DOHH2 (cell line): ENCODE results near the gene RPGR.

Experiments used
- H3F3A ChIP-seq: fragments of 200-600 bp; sonication (generic), shearing (Covaris generic); 2 replicates; pipeline ENCODE4 v1.6.0; 2016; ENCODE audit warnings: antibody characterized with exemption, mild to moderate bottlenecking; ENCODE audit not compliant: control insufficient read depth, insufficient read depth
- H3K27ac ChIP-seq: fragments of 200-600 bp; sonication (generic); 2 replicates; pipeline ENCODE4 v1.5.1; 2014; ENCODE audit warnings: low read depth, mild to moderate bottlenecking, low read length, moderate library complexity
- H3K27me3 ChIP-seq: fragments of 200-600 bp; sonication (generic); 2 replicates; pipeline ENCODE4 v1.6.1; 2014; ENCODE audit warnings: mild to moderate bottlenecking, low read length, mixed read lengths; ENCODE audit not compliant: control insufficient read depth
- H3K36me3 ChIP-seq: fragments of 200-600 bp; sonication (generic); 2 replicates; pipeline ENCODE4 v1.6.1; 2014; ENCODE audit warnings: mild to moderate bottlenecking, low read length, moderate library complexity, mixed read lengths; ENCODE audit not compliant: control insufficient read depth
- H3K4me1 ChIP-seq: fragments of 200-600 bp; sonication (generic); 2 replicates; pipeline ENCODE4 v1.6.1; 2014; ENCODE audit warnings: mild to moderate bottlenecking, low read length, mixed read lengths; ENCODE audit not compliant: control insufficient read depth
- H3K4me2 ChIP-seq: fragments of 200-600 bp; sonication (generic); 2 replicates; pipeline ENCODE4 v1.6.0; 2014; ENCODE audit warnings: mild to moderate bottlenecking, low read length, moderate library complexity
- H3K4me3 ChIP-seq: fragments of 200-600 bp; sonication (generic); 2 replicates; pipeline ENCODE4 v1.5.1; 2014; ENCODE audit warnings: mild to moderate bottlenecking, low read length, mixed read lengths
- H3K79me2 ChIP-seq: fragments of 200-600 bp; sonication (generic); 2 replicates; pipeline ENCODE4 v1.6.1; 2014; ENCODE audit warnings: mild to moderate bottlenecking, low read length, mixed read lengths; ENCODE audit not compliant: control insufficient read depth
- H3K9me2 ChIP-seq: fragments of 200-600 bp; sonication (generic); replicated peaks from 2 replicates; pipeline ENCODE4 v1.6.1; 2014; ENCODE audit warnings: mild to moderate bottlenecking, low read length, mixed read lengths; ENCODE audit not compliant: control insufficient read depth
- H3K9me3 ChIP-seq: fragments of 200-600 bp; sonication (generic); 2 replicates; pipeline ENCODE4 v1.6.1; 2014; ENCODE audit warnings: antibody characterized with exemption, low read length, mixed read lengths; ENCODE audit not compliant: control insufficient read depth, insufficient read depth
- H4K20me1 ChIP-seq: fragments of 200-600 bp; sonication (generic); 2 replicates; pipeline ENCODE4 v1.6.0; 2014; ENCODE audit warnings: low read depth, mild to moderate bottlenecking, antibody characterized with exemption, low read length, moderate library complexity; ENCODE audit not compliant: control insufficient read depth, insufficient read depth
- CTCF ChIP-seq: fragments of 200-600 bp; sonication (generic); IDR thresholded peaks from one replicate; pipeline ENCODE4 v1.5.1; 2014; ENCODE audit warnings: antibody characterized with exemption, mild to moderate bottlenecking, low read depth, low read length; ENCODE audit not compliant: poor library complexity, severe bottlenecking
- EZH2phosphoT487 ChIP-seq: fragments of 200-600 bp; sonication (generic); IDR thresholded peaks from 2 replicates; pipeline ENCODE4 v1.6.1; 2017; ENCODE audit warnings: borderline replicate concordance, mild to moderate bottlenecking, antibody characterized with exemption, low read length, moderate library complexity, mixed read lengths

Gene RPGR

GRCh38 chrX:38352362-38352761 is 25.1 kb upstream of the RPGR start, which contains the start of gene OTC:
OTC (plus strand) TSS chrX:38352604; CDS start chrX:38352697, 93 bp downstream.
- H3K36me3 ChIP-seq, result no peaks in the 10 kb centered on the region
- no peaks in the 10 kb centered on the region for H3K4me1 ChIP-seq
- no peaks in the 10 kb centered on the region for H3K79me2 ChIP-seq
- no peaks in the 10 kb centered on the region for H4K20me1 ChIP-seq
- no peak within 1 kb of the TSS for H3K4me3 ChIP-seq
- no peak within 1 kb of the TSS for H3K4me2 ChIP-seq
- H3K27ac ChIP-seq, result no peak within 1 kb of the TSS
- no peaks in the 10 kb centered on the region for H3K9me3 ChIP-seq
- H3K9me2 ChIP-seq, result no peaks in the 10 kb centered on the region
- TF ChIP-seq CTCF (no peak), EZH2phosphoT487 (no peak)
- H3F3A ChIP-seq, result no peaks in the 10 kb centered on the region
- no peaks in the 10 kb centered on the region for H3K27me3 ChIP-seq

GRCh38 chrX:38351346-38351745 is 24.0 kb upstream of the RPGR start:
- H3F3A ChIP-seq, result no peaks in the 10 kb centered on the region
- no peaks in the 10 kb centered on the region for H4K20me1 ChIP-seq
- H3K4me3 ChIP-seq, result no peak overlapping the region
- no peaks in the 10 kb centered on the region for H3K9me2 ChIP-seq
- H3K79me2 ChIP-seq, result no peaks in the 10 kb centered on the region
- H3K4me2 ChIP-seq, result no peak overlapping the region
- H3K9me3 ChIP-seq, result no peaks in the 10 kb centered on the region
- no peaks in the 10 kb centered on the region for H3K4me1 ChIP-seq
- H3K27me3 ChIP-seq, result no peaks in the 10 kb centered on the region
- H3K36me3 ChIP-seq, result no peaks in the 10 kb centered on the region
- H3K27ac ChIP-seq, result no peak overlapping the region
- TF ChIP-seq EZH2phosphoT487 (no peak), CTCF (no peak)

GRCh38 chrX:38347136-38347535 is 19.8 kb upstream of the RPGR start:
- Histone ChIP-seq H3K27me3 (no peaks in the 10 kb centered on the region), H3K4me2 (no peak overlapping the region), H3K4me3 (no peak overlapping the region), H3K36me3 (no peaks in the 10 kb centered on the region), H3K79me2 (no peaks in the 10 kb centered on the region), H3K9me3 (no peaks in the 10 kb centered on the region), H3K27ac (no peak overlapping the region), H3K4me1 (no peaks in the 10 kb centered on the region), H4K20me1 (no peaks in the 10 kb centered on the region), H3K9me2 (no peaks in the 10 kb centered on the region), H3F3A (no peaks in the 10 kb centered on the region)
- no peak for TF ChIP-seq EZH2phosphoT487
- TF ChIP-seq CTCF, result no peak

GRCh38 chrX:38346150-38346549 is 18.8 kb upstream of the RPGR start:
- no peak for TF ChIP-seq EZH2phosphoT487
- TF ChIP-seq CTCF, result no peak
- H3K4me2 ChIP-seq, result no peak overlapping the region
- H3K27ac ChIP-seq, result no peak overlapping the region
- H3F3A ChIP-seq, result no peaks in the 10 kb centered on the region
- no peaks in the 10 kb centered on the region for H4K20me1 ChIP-seq
- no peaks in the 10 kb centered on the region for H3K9me3 ChIP-seq
- no peaks in the 10 kb centered on the region for H3K79me2 ChIP-seq
- no peaks in the 10 kb centered on the region for H3K36me3 ChIP-seq
- no peaks in the 10 kb centered on the region for H3K27me3 ChIP-seq
- no peaks in the 10 kb centered on the region for H3K4me1 ChIP-seq
- H3K9me2 ChIP-seq, result no peaks in the 10 kb centered on the region
- no peak overlapping the region for H3K4me3 ChIP-seq
